ENCODE data around the gene LYZ. TPM values are rescaled to one million over a fixed set of nuclear protein-coding genes. Genes with fewer than 3 reads are reported as not detected.
"Not testable (repeated sequence)": the region's sequence is repeated elsewhere in the genome, so short reads cannot be mapped to it uniquely, and the experiment has no call there.

Gene LYZ
- total RNA-seq (2014; rRNA removed; shearing (Covaris generic)): not detected in 2 replicates

GRCh38 chr12:69348162-69348938 is at the start of gene LYZ:
Gene LYZ (plus strand): TSS chr12:69348381. CDS start chr12:69348409, 28 bp downstream.
- no peak for DNase-seq
- no peak within 1 kb of the TSS for H3K4me3 ChIP-seq (ENCODE audit: insufficient read depth, low read depth, low read length)
- H3K36me3 ChIP-seq (replicated peaks; ENCODE audit: control insufficient read depth, insufficient read depth, low read length): no peaks in the 10 kb centered on the region

GRCh38 chr12:69298947-69299346 is 49.2 kb upstream of the LYZ start:
- H3K27me3 ChIP-seq (ENCODE audit: control insufficient read depth, insufficient read depth, low read length): no peaks in the 10 kb centered on the region
- H3K4me3 ChIP-seq (ENCODE audit: insufficient read depth, low read depth, low read length): no peak overlapping the region
- DNase-seq: no peak
- H3K36me3 ChIP-seq (replicated peaks; ENCODE audit: control insufficient read depth, insufficient read depth, low read length): no peaks in the 10 kb centered on the region

More at GRCh38 chr12:69348162-69348938, at the start of gene LYZ:
- H3K27me3 ChIP-seq (ENCODE audit: control insufficient read depth, insufficient read depth, low read length): no peaks in the 10 kb centered on the region

- H3K27me3 ChIP-seq (ENCODE audit: control insufficient read depth, insufficient read depth, low read length): no peaks in the 10 kb centered on the region
- no peak overlapping the region for H3K4me3 ChIP-seq (ENCODE audit: insufficient read depth, low read depth, low read length)
- DNase-seq: no peak
- no peaks in the 10 kb centered on the region for H3K36me3 ChIP-seq (replicated peaks; ENCODE audit: control insufficient read depth, insufficient read depth, low read length)
Observed at GRCh38 chr12:69304284-69304683, 43.9 kb upstream of the LYZ start.

GRCh38 chr12:69309461-69309860 is 38.7 kb upstream of the LYZ start:
- H3K4me3 ChIP-seq (ENCODE audit: insufficient read depth, low read depth, low read length): no peak overlapping the region
- no peaks in the 10 kb centered on the region for H3K36me3 ChIP-seq (replicated peaks; ENCODE audit: control insufficient read depth, insufficient read depth, low read length)
- H3K27me3 ChIP-seq (ENCODE audit: control insufficient read depth, insufficient read depth, low read length): no peaks in the 10 kb centered on the region
- DNase-seq: no peak

- no peak for DNase-seq
- no peak overlapping the region for H3K4me3 ChIP-seq (ENCODE audit: insufficient read depth, low read depth, low read length)
- no peaks in the 10 kb centered on the region for H3K36me3 ChIP-seq (replicated peaks; ENCODE audit: control insufficient read depth, insufficient read depth, low read length)
- H3K27me3 ChIP-seq (ENCODE audit: control insufficient read depth, insufficient read depth, low read length): no peaks in the 10 kb centered on the region
Observed at GRCh38 chr12:69313209-69313608, 35.0 kb upstream of the LYZ start.

- not testable (repeated sequence) for H3K4me3 ChIP-seq (ENCODE audit: insufficient read depth, low read depth, low read length); H3K27me3 ChIP-seq (ENCODE audit: control insufficient read depth, insufficient read depth, low read length); H3K36me3 ChIP-seq (replicated peaks; ENCODE audit: control insufficient read depth, insufficient read depth, low read length); DNase-seq
Observed at GRCh38 chr12:69316784-69317183, 31.4 kb upstream of the LYZ start.

- DNase-seq; H3K4me3 ChIP-seq (ENCODE audit: insufficient read depth, low read depth, low read length); H3K36me3 ChIP-seq (replicated peaks; ENCODE audit: control insufficient read depth, insufficient read depth, low read length); H3K27me3 ChIP-seq (ENCODE audit: control insufficient read depth, insufficient read depth, low read length): not testable (repeated sequence)
Observed at GRCh38 chr12:69317233-69317632, 30.9 kb upstream of the LYZ start.

GRCh38 chr12:69318225-69318624 is 30.0 kb upstream of the LYZ start:
- DNase-seq: no peak
- Histone ChIP-seq H3K4me3 (ENCODE audit: insufficient read depth, low read depth, low read length) (no peak overlapping the region), H3K36me3 (replicated peaks; ENCODE audit: control insufficient read depth, insufficient read depth, low read length) (no peaks in the 10 kb centered on the region), H3K27me3 (ENCODE audit: control insufficient read depth, insufficient read depth, low read length) (no peaks in the 10 kb centered on the region)

GRCh38 chr12:69321351-69321750 is 26.8 kb upstream of the LYZ start:
- no peak overlapping the region for H3K4me3 ChIP-seq (ENCODE audit: insufficient read depth, low read depth, low read length)
- no peak for DNase-seq
- no peaks in the 10 kb centered on the region for H3K36me3 ChIP-seq (replicated peaks; ENCODE audit: control insufficient read depth, insufficient read depth, low read length)
- H3K27me3 ChIP-seq (ENCODE audit: control insufficient read depth, insufficient read depth, low read length): no peaks in the 10 kb centered on the region

GRCh38 chr12:69324797-69325466 is 23.2 kb upstream of the LYZ start:
- Histone ChIP-seq H3K36me3 (replicated peaks; ENCODE audit: control insufficient read depth, insufficient read depth, low read length) (no peaks in the 10 kb centered on the region), H3K27me3 (ENCODE audit: control insufficient read depth, insufficient read depth, low read length) (no peaks in the 10 kb centered on the region), H3K4me3 (ENCODE audit: insufficient read depth, low read depth, low read length) (no peak overlapping the region)
- DNase-seq: no peak

GRCh38 chr12:69328426-69328825 is 19.8 kb upstream of the LYZ start:
- DNase-seq: no peak
- Histone ChIP-seq H3K27me3 (ENCODE audit: control insufficient read depth, insufficient read depth, low read length) (no peaks in the 10 kb centered on the region), H3K4me3 (ENCODE audit: insufficient read depth, low read depth, low read length) (no peak overlapping the region)

GRCh38 chr12:69329669-69330428 is 18.3 kb upstream of the LYZ start:
- no peaks in the 10 kb centered on the region for H3K36me3 ChIP-seq (replicated peaks; ENCODE audit: control insufficient read depth, insufficient read depth, low read length)
- no peak for DNase-seq
- no peak overlapping the region for H3K4me3 ChIP-seq (ENCODE audit: insufficient read depth, low read depth, low read length)
- H3K27me3 ChIP-seq (ENCODE audit: control insufficient read depth, insufficient read depth, low read length): no peaks in the 10 kb centered on the region

More at GRCh38 chr12:69328426-69328825, 19.8 kb upstream of the LYZ start:
- no peaks in the 10 kb centered on the region for H3K36me3 ChIP-seq (replicated peaks; ENCODE audit: control insufficient read depth, insufficient read depth, low read length)

- peak; percentile 23 for DNase-seq
- H3K27me3 ChIP-seq (ENCODE audit: control insufficient read depth, insufficient read depth, low read length): no peaks in the 10 kb centered on the region
- H3K4me3 ChIP-seq (ENCODE audit: insufficient read depth, low read depth, low read length): peak overlapping the region; percentile 8; the same call in 1 of the 2 replicates
- no peaks in the 10 kb centered on the region for H3K36me3 ChIP-seq (replicated peaks; ENCODE audit: control insufficient read depth, insufficient read depth, low read length)
Observed at GRCh38 chr12:69330475-69331473, 17.4 kb upstream of the LYZ start.

- DNase-seq: no peak
- peak overlapping the region; percentile 8; the same call in 1 of the 2 replicates for H3K4me3 ChIP-seq (ENCODE audit: insufficient read depth, low read depth, low read length)
- H3K36me3 ChIP-seq (replicated peaks; ENCODE audit: control insufficient read depth, insufficient read depth, low read length): no peaks in the 10 kb centered on the region
- H3K27me3 ChIP-seq (ENCODE audit: control insufficient read depth, insufficient read depth, low read length): no peaks in the 10 kb centered on the region
Observed at GRCh38 chr12:69331519-69331908, 16.7 kb upstream of the LYZ start.
